HPDE6-E6E7 (cell line): ENCODE results near the gene DEPDC7.

ENCODE experiments used
- DNase-seq: peaks from one replicate; pipeline ENCODE4 v3.0.0; 2011; ENCODE audit warnings: missing footprints; ENCODE audit errors: extremely low spot score

DEPDC7 gene

DNA sequence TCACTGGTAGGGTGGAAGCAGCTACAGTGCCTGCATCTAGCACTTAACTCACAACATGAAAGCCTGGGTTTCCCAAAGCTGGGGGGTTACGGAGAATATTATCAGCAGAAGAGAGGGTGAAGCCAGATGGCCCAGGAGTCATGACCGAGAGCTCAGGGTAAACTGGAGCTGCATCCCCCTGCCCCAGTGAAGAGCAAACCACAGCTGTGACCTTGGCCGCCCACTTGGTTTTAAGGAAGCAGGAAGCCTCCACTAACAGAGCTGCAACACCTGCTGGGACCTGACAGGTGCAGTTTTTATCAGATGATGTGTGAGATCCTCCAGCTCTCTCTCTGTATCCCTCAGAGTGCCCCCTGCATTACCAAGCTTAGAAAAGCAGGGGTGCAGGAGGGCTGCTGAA is 44.6 kb downstream of the DEPDC7 start:
- DNase-seq, result no peak

DNA sequence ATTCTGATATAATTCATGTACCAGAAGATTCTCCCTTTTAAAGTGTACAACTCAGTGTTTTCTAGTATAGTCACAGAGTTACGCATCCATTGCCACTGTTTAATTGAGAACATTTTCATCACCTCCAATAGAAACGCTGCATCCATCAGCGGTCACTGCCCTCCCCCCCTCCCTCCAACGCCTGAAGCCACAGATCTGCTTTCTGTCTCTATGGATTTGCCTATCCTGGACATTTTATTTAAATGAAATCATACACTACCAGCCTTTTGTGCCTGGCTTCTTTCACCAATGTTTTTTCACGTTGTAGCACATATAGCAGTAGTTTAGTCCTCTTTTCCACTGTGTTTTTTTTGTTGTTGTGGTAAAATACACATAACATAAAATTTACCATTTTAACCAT is 46.5 kb downstream of the DEPDC7 start:
- no peak for DNase-seq

DNA sequence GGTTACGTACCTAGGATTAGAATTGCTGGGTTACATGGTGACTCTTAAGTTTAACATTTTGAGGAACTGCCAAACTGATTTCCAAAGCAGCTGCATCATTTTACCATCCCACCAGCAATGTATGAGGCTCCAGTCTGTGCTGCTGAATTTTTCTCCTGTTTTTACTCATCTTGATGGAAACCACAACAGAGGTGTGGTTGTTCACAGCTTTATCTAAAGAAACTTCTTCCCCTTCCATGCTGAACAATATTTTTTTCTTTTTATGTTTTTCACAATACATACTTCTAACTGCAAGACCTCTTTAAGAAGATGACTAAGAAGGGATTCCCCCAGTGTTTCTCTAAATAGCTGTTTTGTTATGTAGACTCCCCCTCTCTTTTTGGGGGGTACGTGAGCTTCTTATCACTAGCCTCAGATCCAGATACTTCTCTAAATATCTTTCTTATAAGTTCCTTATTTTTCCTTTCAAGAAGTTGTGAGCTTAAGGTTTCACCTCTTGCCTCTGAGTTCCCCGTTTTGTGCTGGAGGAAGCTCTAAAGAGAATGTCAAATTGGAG is 47.7 kb downstream of the DEPDC7 start:
- no peak for DNase-seq

DNA sequence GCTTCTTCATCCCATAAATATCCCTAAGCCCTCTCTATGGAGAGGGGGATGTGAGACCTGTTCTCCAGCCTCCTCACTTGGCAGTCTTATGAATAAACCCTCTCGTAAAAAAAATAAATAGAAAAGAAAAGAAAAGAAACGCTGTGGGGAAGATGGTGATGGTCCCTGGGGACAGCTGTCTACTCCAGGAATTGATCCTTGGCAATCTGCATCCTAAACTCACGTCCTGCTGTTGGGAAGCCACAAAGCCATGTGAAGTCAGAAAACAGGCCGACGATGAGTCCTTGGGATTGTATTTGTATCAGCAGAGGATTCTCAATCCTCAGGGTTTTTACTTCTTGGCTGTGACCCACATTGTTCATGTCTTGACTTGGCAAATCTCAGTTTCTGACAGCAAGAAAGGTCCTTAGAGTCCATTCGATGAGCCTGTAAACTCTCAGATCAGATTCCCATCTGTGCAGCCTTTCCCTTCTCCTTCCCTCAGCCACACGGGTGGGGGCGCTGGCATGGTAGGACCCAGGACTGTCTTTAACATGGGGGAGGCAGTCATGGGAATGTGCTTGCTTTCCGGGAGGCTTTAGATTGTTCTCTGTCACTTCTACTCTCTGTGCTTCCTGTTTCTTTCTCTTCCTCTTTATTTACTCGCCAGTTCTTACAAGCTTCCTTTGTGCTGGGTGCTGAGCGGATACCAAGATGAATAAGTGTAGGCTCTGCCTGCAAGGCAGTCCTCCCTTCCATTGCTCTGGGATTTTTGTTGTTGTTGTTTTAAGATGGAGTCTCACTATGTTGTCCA is 48.6 kb downstream of the DEPDC7 start:
- DNase-seq, result no peak

DNA sequence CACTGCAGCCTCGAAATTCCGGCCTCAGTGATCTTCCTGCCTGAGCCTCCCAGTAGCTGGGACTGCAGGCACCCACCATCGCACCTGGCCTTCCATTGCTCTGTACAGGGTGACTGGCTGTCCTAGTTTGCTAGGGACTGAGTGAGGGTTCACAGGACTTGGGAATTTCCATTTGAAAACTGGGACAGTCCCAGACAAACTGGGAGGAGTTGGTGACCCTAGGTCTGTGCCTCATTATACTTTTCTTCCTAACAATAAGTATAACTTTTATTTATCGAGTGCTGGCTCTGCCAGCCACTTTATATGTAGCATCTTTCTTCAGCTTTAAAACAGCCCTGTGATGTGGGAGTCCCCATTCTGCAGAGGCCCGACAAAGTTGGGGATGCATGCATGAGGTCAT is 49.2 kb downstream of the DEPDC7 start:
- DNase-seq, result no peak

DNA sequence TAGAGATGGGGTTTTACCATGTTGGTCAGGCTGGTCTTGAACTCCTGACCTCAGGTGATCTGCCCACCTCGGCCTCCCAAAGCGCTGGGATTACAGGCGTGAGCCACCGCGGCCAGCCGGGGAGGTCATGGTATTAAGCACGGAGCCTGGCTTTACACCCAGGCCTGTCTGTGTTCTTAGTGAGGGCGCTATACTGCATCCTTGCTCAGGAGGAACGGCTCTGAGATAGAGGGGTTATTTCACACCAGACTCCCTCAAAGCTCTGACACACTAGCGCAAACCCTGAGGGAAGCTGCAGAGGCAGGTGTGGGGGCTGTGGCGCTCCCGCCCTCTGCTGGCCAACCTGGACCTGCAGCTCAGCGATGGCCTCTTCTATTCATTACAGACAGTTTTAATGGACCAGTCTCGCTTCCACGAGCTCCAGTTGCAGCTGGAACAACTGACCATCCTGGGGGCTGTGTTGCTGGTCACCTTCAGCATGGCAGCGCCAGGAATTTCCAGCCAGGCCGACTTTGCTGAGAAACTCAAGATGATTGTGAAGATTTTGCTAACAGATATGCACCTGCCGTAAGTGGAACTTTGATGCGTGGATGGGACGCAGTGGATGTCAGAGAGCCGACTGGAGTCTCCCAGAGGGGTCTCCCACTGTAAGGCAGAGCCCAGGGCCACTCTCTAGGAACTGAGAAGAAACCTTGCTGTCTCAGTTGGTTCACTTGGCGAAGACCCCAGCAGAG is 49.9 kb downstream of the DEPDC7 start:
- DNase-seq, result peak; percentile 43

DNA sequence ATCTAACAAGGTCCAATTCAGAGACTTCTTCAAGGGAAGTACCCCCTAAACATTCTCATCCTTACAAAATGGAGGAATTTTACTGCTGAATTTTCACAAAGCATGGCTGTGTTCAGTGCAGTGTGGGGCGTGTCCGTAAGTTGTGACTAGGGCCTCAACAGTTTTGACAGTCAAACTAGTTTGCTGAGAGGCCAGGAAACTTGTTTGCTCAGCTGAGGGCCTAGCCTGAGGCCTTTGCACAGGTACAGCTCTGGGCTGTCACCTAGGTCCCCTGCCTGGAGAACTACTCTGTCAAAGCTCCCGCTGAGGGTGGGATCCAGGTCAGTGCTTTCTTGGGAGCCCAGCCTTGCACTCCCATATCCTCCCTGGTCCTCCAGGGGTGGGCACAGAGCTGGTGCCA is 51.6 kb downstream of the DEPDC7 start:
- DNase-seq, result no peak

DNA sequence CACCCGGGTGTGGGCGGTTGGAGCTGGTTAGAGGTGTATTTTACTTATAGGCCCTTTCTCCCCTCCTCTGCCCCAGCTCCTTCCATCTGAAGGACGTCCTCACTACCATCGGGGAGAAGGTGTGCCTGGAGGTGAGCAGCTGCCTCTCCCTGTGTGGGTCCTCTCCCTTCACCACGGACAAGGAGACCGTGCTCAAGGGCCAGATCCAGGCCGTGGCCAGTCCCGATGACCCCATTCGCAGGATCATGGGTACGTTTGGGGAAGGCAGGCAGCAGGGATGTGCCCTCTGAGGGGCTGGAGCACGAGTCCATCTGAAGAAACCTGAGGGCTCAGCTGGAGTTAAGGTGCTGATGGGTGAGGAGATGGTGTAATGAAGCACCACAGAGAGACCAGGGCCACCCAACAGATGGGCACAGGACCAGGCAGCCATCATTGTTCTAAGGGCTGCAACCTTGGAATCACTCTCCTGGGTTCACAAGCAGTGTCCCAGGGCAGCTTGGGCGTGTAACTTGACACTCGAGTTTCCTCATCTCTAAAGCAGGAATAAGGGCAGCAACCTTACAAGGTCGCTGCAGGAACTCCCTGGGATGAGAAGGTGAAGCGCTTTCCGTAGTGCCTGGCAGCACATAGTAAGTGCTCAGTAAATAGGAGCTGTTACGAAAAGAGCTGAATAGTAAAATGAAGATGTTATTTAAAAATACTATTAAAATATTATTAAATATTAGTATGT is 53.1 kb downstream of the DEPDC7 start:
- DNase-seq, result no peak

DNA sequence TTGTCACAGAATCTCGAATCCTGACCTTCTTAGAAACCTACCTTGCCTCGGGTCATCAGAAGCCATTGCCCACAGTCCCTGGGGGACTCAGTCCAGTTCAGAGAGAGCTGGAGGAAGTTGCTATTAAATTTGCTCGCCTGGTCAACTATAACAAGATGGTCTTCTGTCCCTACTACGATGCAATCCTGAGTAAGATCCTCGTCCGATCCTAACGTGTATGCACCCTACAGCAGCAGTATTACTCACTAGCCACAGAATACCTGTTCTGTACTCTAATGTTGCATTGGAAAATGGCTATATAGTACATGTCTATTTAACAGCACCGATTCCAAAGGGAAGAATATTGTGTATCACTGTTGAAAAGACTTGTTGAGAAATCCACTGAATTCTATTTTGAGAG is 56.8 kb downstream of the DEPDC7 start:
- no peak for DNase-seq
